Measurements from ENCODE around the gene HOXC4. TPM values are rescaled to one million over a fixed set of nuclear protein-coding genes. Genes with fewer than 3 reads are reported as not detected.

HOXC4 gene
- total and polyA plus RNA-seq, 2 of the 4 experiments (the other 2 are of a cell fraction): under 0.01 to 0.26 TPM

DNA sequence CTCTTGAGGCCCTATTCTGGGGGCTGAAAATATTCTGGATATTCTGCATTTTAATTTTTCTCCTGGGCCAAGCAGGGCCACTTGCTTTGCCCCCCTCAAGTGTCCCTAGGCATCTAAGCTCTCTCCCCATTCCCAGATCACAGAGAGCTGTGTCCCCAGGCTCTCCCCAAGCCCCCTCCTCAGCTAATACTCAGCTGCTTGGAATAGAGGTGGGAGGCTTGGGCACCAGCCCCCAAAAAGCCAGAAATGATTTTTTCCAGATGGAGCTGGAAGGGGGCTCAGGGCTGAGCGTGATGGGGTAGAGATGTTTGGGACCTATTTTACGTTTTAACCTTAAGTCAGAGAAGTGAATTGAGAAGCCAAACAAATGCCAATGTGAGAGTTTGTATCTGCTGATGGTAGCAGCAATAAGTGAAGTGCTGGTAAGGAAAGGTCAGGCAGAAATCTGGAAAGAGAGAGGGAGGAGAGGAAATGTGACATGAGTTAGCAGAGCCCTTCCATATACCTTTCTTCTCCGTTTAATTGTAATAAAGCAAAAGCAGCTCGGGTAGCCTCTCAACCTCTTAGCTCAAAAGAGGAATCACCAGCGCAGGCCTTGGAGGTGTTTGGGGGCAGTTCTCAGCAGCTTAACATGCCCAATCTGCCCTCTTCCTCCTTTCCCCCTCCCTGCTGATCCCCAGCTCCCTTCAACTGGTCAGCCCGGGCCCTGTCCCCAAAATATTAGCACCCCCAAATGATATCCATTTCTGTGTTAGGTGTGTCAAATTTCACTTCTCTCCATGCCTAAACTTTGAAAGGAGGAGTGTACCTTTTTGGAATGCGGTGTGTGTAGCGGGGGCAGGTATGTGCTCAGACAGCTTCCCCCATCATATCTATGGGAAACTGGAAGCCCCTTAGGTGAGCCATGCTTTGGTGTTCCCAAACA is 30.4 kb upstream of the HOXC4 start:
- H3K9ac ChIP-seq (ENCODE audit: low read depth, low read length): no peak overlapping the region
- no peak overlapping the region for H2BK15ac ChIP-seq (ENCODE audit: low read depth, low read length)
- no TSS peak for BruUV-seq (replicated peaks)
- POLR2A ChIA-PET (ENCODE audit: unreplicated experiment): interaction anchor here (0.6 kb wide), 1 partner anchor 176 kb away, joined by 6 read pairs; no protein-coding TSS in a partner anchor
- H3K18ac ChIP-seq (ENCODE audit: low read depth, low read length): no peak overlapping the region
- H3K36me3 ChIP-seq (ENCODE audit: control insufficient read depth, insufficient read depth, low read length): no peaks in the 10 kb centered on the region
- H3K4me3 ChIP-seq (ENCODE audit: insufficient read depth, low read depth, low read length): no peak overlapping the region
- dilution Hi-C loops (cut with HindIII; ENCODE audit: low sequenced_read_pairs, unreplicated experiment): no loop called here
- no peak overlapping the region for H3K23ac ChIP-seq (ENCODE audit: low read depth, low read length)
- H3K9me3 ChIP-seq (ENCODE audit: control insufficient read depth, insufficient read depth, low read length): no peaks in the 10 kb centered on the region
- ATAC-seq (ENCODE audit: low read depth) (no peak), DNase-seq (no peak)
- intact Hi-C loops (cut with micrococcal nuclease): no loop called here
- CTCF ChIA-PET: interaction anchor here (1.3 kb wide), 1 partner anchor 178 kb away, joined by 7 read pairs; no protein-coding TSS in a partner anchor
- no peak overlapping the region for H2AK5ac ChIP-seq (ENCODE audit: low read depth, low read length)
- WGBS, 2 experiments (ENCODE audit: extremely low coverage in 2 of 2, insufficient read length in 1 of 2): 17% methylated on average over 1 of the region's 8 CpGs; no CpG with 5 or more reads in 1 of the 2 experiments
- H3K4ac ChIP-seq (ENCODE audit: low read depth, low read length): no peak overlapping the region
- no peak overlapping the region for H2BK20ac ChIP-seq (ENCODE audit: low read depth, low read length)
- H4K20me1 ChIP-seq (ENCODE audit: insufficient read depth, low read length): no peaks in the 10 kb centered on the region
- H4K8ac ChIP-seq (ENCODE audit: low read depth in 2 of 2, low read length in 2 of 2): no peak overlapping the region
- no peaks in the 10 kb centered on the region for H3K4me1 ChIP-seq (ENCODE audit: control insufficient read depth, insufficient read depth, low read length)
- H2BK5ac ChIP-seq (ENCODE audit: low read depth, low read length, poor library complexity, severe bottlenecking): no peak overlapping the region
- H3K56ac ChIP-seq (ENCODE audit: extremely low read depth, insufficient read depth, low read length): no peak overlapping the region
- no peak overlapping the region for H4K5ac ChIP-seq (ENCODE audit: low read depth, low read length)
- no peaks in the 10 kb centered on the region for H3K9me1 ChIP-seq (ENCODE audit: insufficient read depth, low read length)
- H3K27me3 ChIP-seq (ENCODE audit: control insufficient read depth, insufficient read depth, low read length): peaks cover 83% of the 10 kb centered on the region
- H4K91ac ChIP-seq (ENCODE audit: insufficient read depth, low read depth, low read length): no peak overlapping the region
- H2AK9ac ChIP-seq (replicated peaks; ENCODE audit: low read depth, low read length, poor library complexity): no peak overlapping the region
- no peaks in the 10 kb centered on the region for H3K79me1 ChIP-seq (ENCODE audit: low read depth in 1 of 2, low read length in 2 of 2)
- no peak overlapping the region for H2BK120ac ChIP-seq (ENCODE audit: low read depth, low read length)
- in situ Hi-C loops (cut with MboI; ENCODE audit: low sequenced_read_pairs): no loop called here
- no peak overlapping the region for H3K27ac ChIP-seq (ENCODE audit: insufficient read depth, low read length)
- H3K4me2 ChIP-seq (ENCODE audit: low read depth, low read length): no peak overlapping the region
- TF ChIP-seq, protein P1, sequence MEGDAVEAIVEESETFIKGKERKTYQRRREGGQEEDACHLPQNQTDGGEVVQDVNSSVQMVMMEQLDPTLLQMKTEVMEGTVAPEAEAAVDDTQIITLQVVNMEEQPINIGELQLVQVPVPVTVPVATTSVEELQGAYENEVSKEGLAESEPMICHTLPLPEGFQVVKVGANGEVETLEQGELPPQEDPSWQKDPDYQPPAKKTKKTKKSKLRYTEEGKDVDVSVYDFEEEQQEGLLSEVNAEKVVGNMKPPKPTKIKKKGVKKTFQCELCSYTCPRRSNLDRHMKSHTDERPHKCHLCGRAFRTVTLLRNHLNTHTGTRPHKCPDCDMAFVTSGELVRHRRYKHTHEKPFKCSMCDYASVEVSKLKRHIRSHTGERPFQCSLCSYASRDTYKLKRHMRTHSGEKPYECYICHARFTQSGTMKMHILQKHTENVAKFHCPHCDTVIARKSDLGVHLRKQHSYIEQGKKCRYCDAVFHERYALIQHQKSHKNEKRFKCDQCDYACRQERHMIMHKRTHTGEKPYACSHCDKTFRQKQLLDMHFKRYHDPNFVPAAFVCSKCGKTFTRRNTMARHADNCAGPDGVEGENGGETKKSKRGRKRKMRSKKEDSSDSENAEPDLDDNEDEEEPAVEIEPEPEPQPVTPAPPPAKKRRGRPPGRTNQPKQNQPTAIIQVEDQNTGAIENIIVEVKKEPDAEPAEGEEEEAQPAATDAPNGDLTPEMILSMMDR (conservative IDR thresholded peaks at IDR 0.05; ENCODE audit: low read depth, low read length): no peak
- TF ChIP-seq RAD21 (IDR thresholded peaks at IDR 0.05; ENCODE audit: low read length): no peak
- no peak for TF ChIP-seq RFX5 (IDR thresholded peaks at IDR 0.05; ENCODE audit: low read depth, low read length)
- no peak for TF ChIP-seq NFE2L2 (IDR thresholded peaks at IDR 0.05; ENCODE audit: low read depth, low read length)
- TF ChIP-seq MXI1 (IDR thresholded peaks at IDR 0.05; ENCODE audit: borderline replicate concordance, low read depth, low read length): no peak
- no peak for TF ChIP-seq POLR2A (IDR thresholded peaks at IDR 0.05; ENCODE audit: low read depth, low read length)
- no peak for TF ChIP-seq SMC3 (IDR thresholded peaks at IDR 0.05; ENCODE audit: low read depth, low read length)
- no peak for TF ChIP-seq CEBPB (IDR thresholded peaks at IDR 0.05; ENCODE audit: low read depth, low read length)
- TF ChIP-seq, protein P2, sequence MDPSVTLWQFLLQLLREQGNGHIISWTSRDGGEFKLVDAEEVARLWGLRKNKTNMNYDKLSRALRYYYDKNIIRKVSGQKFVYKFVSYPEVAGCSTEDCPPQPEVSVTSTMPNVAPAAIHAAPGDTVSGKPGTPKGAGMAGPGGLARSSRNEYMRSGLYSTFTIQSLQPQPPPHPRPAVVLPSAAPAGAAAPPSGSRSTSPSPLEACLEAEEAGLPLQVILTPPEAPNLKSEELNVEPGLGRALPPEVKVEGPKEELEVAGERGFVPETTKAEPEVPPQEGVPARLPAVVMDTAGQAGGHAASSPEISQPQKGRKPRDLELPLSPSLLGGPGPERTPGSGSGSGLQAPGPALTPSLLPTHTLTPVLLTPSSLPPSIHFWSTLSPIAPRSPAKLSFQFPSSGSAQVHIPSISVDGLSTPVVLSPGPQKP (IDR thresholded peaks at IDR 0.05; ENCODE audit: borderline replicate concordance, low read depth, low read length): no peak
- TF ChIP-seq, protein P3, sequence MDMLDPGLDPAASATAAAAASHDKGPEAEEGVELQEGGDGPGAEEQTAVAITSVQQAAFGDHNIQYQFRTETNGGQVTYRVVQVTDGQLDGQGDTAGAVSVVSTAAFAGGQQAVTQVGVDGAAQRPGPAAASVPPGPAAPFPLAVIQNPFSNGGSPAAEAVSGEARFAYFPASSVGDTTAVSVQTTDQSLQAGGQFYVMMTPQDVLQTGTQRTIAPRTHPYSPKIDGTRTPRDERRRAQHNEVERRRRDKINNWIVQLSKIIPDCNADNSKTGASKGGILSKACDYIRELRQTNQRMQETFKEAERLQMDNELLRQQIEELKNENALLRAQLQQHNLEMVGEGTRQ (IDR thresholded peaks at IDR 0.05; ENCODE audit: low read depth, low read length): no peak
- no peak overlapping the region for H2AFZ ChIP-seq (replicated peaks; ENCODE audit: low read length, poor library complexity)
- H3K14ac ChIP-seq (replicated peaks; ENCODE audit: low read depth, low read length): no peak overlapping the region
